HepG2 (cell line): ENCODE results near the gene GNG7. TPM values are rescaled to one million over a fixed set of nuclear protein-coding genes. Genes with fewer than 3 reads are reported as not detected.
"Not testable (repeated sequence)": the region's sequence is repeated elsewhere in the genome, so short reads cannot be mapped to it uniquely, and the experiment has no call there.

Source experiments
- CEBPB ChIP-seq: IDR thresholded peaks from 2 replicates; pipeline ENCODE4 v1.6.1; 2011; ENCODE audit warnings: low read depth, low read length, improper control_type of control experiment, borderline replicate concordance
- DMTF1 ChIP-seq: sonication (generic); formaldehyde crosslinking; IDR thresholded peaks from 2 replicates; pipeline ENCODE4 v1.4.0; 2020; ENCODE audit warnings: mild to moderate bottlenecking, missing genetic modification reagents
- JUNB ChIP-seq: sonication (generic); formaldehyde crosslinking; IDR thresholded peaks from 2 replicates; pipeline ENCODE4 v1.8.0; 2022; ENCODE audit warnings: missing genetic modification reagents, mild to moderate bottlenecking, borderline replicate concordance
- NKX3-1 ChIP-seq: sonication (generic); formaldehyde crosslinking; IDR thresholded peaks from 2 replicates; pipeline ENCODE4 v1.5.0; 2020; ENCODE audit warnings: missing genetic modification reagents
- NR2F1 ChIP-seq, 2 experiments: fragments of 450-650 bp in 1 of 2; formaldehyde crosslinking in 1 of 2; IDR thresholded peaks; 2 replicates each; pipeline versions ENCODE4 v1.5.0 to v1.6.1; 2016 to 2020; ENCODE audit warnings: mild to moderate bottlenecking in 1 of 2, missing compliant biosample characterization in 1 of 2, missing genetic modification reagents in 1 of 2, moderate library complexity in 1 of 2
- SNAI1 ChIP-seq: sonication (generic); formaldehyde crosslinking; IDR thresholded peaks from 2 replicates; pipeline ENCODE4 v1.5.0; 2020; ENCODE audit warnings: mild to moderate bottlenecking, missing genetic modification reagents, borderline replicate concordance
- TCF12 ChIP-seq, 2 experiments: fragments of 450-650 bp in 1 of 2; sonication (generic) in 1 of 2; formaldehyde crosslinking in 1 of 2; IDR thresholded peaks; 2 replicates each; pipeline versions ENCODE4 v1.6.1 to v1.8.0; 2017 to 2022; ENCODE audit warnings: antibody characterized with exemption in 1 of 2, mild to moderate bottlenecking in 1 of 2, missing genetic modification reagents in 1 of 2, moderate library complexity in 1 of 2
- ZNF580 ChIP-seq: IDR thresholded peaks from 2 replicates; pipeline ENCODE4 v1.6.1; 2016; ENCODE audit warnings: low read depth, borderline replicate concordance
- polyA plus RNA-seq, 8 experiments: library from polyadenylated mRNA; depleted of rRNA in 3 of 8; stranded (reverse) in 7 of 8; unstranded in 1 of 8; fragments of >200 nt; fragmentation: Illumina TruSeq in 4 of 8; extraction: Trizol in 4 of 8; gene quantifications; 2 replicates each; pipeline versions ENCODE4 v1.2.1 to v1.2.3, GENCODE V29; 2011 to 2016; ENCODE audit warnings: low read depth in 4 of 8, missing spikeins in 1 of 8, mixed read lengths in 1 of 8; ENCODE audit not compliant: insufficient read depth in 1 of 8
- total RNA-seq, 5 experiments: library from RNA; depleted of rRNA; stranded (reverse); fragments of >200 nt; fragmentation: Illumina TruSeq; extraction: Trizol; gene quantifications; 2 replicates each; pipeline ENCODE4 v1.2.3, GENCODE V29; 2016; ENCODE audit warnings: low read depth in 1 of 5

The GNG7 gene
- total and polyA plus RNA-seq, 2 of the 13 experiments (the other 11 are each of a cell fraction or from before 2014, with no cell fraction given): 1.4 to 3.3 TPM

GRCh38 chr19:2543072-2543462 lies 159.4 kb downstream of the GNG7 start (continued):
- 0 out of 2 replicates have a peak, but pooled peaks have one; percentile 32 for TF ChIP-seq DMTF1 (CRISPR knock-in tag)
- peak; percentile 79 to 91 for TF ChIP-seq NR2F1 (CRISPR knock-in tag; IDR thresholded peaks at IDR 0.05)
- TF ChIP-seq SNAI1 (CRISPR knock-in tag): peak; percentile 49; the same call in 1 of the 2 replicates
- TF ChIP-seq NKX3-1 (CRISPR knock-in tag): 0 out of 2 replicates have a peak, but pooled peaks have one; percentile 11
- TF ChIP-seq JUNB (CRISPR knock-in tag): 0 out of 2 replicates have a peak, but pooled peaks have one; percentile 38
- TF ChIP-seq CEBPB: peak; percentile 34; the same call in 1 of the 2 replicates
- 0 out of 2 replicates have a peak, but pooled peaks have one; percentile 0 for TF ChIP-seq ZNF580 (CRISPR knock-in tag)
- TF ChIP-seq TCF12 (IDR thresholded peaks at IDR 0.05): not testable (repeated sequence)
- peak; percentile 77; the same call in 1 of the 2 replicates for TF ChIP-seq TCF12 (CRISPR knock-in tag; IDR thresholded peaks at IDR 0.05)
- TF ChIP-seq, all 625 proteins: peak for 23; not testable (repeated sequence) for 602
